ENCODE data around the gene SFT2D1.

SFT2D1 gene

DNA sequence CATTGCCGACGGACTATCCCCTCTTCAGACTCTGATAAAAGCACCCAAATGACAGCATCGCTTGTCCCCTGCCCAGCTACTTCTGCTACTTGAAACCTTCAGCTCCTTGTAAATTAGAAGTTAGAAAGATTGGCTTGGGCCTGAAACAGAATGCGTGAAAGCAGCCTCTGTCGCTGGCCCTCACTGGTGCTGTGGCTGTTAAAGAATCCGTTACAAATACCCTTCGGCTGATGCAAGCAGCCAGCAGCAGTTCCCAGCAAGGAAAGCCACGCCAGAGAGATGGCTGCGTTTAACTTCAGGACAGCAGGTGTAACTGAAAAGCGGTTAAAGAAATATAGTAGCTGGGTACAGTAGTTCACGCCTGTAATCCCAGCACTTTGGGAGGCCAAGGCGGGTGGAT, 31.7 kb downstream of the SFT2D1 start:
- Histone ChIP-seq H3K27ac (no peak overlapping the region), H3K4me3 (no peak overlapping the region)

DNA sequence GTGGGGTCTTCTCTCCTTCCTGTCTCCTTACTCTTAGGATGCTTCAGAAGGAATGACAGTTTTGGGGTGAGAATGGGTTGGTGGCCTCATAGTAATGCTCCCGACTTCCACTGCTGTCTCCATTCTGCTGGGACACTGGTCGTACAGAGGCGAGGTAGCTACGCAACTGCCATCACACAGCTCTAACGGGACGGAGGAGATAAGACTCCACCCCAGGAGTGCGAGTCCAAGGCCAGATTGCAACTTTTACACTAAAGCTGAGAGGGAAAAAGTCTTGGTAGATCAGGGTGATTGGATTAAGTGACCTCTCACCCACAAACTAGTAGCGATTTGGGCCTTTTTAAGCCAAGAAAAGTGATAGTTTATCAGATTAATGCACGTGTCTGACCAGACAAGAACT, 32.4 kb downstream of the SFT2D1 start:
- Histone ChIP-seq H3K4me3 (no peak overlapping the region), H3K27ac (no peak overlapping the region)

DNA sequence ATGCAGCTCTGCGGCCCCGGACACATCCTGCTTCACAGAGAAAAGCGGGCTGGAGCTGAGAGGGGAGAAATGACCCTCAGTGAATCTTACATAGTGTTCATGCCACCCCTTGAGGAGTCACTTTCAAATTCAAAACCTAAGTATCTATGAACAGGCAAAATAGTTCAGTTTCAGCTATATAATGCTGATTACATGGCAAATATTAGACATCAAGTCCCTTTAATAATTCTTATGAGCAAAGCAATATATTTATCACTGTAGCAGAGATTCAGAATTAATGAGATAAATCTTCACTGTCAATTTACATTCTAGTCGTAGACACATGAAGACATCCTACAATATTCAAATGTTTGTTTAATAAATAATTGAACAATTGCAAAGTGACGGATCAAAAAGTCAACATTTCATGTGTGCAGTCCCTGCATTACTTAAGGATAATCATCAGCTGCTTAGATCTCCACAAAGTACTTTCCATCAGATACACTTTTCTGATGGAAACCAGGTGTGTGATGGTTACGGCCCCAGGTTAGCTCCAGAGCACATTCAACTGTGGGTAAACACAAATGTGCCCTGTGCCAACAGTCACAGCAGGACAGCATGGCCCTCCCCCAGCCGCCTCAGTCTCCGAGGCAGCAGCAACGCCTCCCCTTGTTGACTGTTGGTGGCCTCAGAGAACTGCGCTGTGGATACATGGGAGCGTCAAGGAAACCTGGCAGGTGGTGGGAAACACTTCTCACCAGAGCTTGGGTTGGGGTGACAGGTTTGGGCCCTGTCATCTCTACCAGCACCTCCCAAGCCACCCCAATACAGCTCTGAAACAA, 33.4 kb downstream of the SFT2D1 start:
- Histone ChIP-seq H3K4me3 (peak overlapping the region in 1 of 7 experiments; percentile 43), H3K27ac (no peak overlapping the region)

DNA sequence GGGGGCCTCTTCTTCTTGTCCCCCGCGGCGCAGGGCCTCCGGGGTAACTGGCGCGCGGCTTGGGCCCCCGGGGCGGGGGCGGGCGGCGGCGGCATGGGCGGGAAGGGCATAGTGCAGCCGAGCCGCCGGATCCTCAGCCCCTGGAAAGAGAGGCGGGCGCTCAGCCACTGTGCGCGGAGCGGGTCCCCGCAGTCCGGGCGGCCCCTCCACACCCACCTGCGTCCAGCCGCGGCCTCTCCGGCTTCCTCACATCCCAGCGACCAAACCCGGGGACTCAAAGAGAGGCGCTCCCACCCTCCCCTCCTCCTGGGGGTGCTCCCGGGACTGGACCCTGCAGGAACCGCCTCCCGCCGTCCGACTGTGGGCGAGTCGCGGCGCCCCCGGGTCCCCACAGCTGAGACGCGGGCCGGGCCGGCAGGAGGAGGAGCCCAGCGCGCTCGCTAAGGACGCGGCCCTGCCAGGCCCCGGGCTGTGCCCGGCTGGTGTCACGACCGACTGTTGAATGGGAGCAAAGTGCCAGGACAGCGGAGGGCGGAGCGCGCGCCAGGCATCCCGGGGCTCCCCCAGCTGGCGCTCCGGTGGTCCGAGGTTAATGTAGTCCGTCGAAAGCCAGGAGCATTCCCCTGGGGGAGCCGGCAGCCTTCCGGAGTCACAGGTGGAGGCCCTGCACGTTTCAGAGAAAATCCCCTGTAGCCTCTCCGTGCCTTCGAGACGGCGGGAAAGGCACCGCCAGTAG, 34.1 kb downstream of the SFT2D1 start, which contains the start of gene PRR18:
TSS of gene PRR18 (minus strand) at position 360 of the 736 bp plus-strand sequence. CDS start at position 110, 250 bp downstream.
- Histone ChIP-seq H3K27ac (no peak within 1 kb of the TSS), H3K4me3 (peak within 1 kb of the TSS in 6 of 7 experiments; percentile 1 to 43 (median 26))

DNA sequence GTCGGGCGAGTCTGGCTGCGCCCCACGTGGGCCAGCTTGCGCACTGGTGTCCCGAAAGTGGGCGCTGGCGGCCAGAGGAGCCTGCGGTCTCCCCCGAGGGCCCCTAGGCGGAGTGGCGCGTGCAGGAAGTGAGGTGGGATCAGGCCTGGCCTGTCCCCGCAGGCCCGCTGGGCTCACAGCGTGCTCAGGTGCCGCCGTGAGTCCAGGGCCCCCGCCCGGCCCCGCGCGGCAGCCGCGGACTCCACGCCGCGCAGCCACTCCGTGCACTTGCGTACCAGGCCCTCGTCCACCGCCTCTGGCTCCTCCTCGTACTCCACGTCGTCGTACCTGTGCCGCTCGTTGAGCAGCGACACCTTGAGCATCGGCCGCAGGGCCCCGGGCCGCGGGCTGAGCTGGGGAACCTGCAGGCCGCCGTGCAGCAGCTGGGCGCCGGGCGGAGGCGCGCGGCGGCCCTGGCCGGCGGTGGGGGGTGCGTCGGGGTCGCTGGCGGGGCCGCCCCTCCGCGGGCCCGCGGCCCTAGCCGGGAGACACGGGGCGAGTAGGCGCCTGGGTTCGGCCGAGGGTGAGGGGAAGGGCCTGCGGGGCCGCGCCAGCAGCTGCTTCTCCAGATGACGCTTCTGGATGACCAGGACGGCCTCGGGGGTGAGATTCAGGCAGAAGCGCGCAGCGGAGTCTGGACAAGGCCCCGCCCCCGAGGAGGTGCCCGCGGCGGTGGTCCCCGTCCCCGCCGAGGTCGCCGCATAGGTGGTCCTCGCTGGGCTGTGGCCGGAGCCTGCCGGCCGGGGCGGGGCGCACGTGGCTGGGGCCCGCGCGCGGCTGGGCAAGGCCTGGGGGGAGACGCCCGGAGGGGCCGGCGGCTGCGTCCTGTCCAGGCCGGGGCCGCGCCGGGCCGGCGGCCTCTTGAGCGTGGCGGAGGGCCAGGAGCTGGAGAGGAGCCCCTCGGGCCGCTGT, 35.0 kb downstream of the SFT2D1 start:
- Histone ChIP-seq H3K4me3 (peak overlapping the region in 6 of 7 experiments; percentile 1 to 43 (median 26)), H3K27ac (no peak overlapping the region)

DNA sequence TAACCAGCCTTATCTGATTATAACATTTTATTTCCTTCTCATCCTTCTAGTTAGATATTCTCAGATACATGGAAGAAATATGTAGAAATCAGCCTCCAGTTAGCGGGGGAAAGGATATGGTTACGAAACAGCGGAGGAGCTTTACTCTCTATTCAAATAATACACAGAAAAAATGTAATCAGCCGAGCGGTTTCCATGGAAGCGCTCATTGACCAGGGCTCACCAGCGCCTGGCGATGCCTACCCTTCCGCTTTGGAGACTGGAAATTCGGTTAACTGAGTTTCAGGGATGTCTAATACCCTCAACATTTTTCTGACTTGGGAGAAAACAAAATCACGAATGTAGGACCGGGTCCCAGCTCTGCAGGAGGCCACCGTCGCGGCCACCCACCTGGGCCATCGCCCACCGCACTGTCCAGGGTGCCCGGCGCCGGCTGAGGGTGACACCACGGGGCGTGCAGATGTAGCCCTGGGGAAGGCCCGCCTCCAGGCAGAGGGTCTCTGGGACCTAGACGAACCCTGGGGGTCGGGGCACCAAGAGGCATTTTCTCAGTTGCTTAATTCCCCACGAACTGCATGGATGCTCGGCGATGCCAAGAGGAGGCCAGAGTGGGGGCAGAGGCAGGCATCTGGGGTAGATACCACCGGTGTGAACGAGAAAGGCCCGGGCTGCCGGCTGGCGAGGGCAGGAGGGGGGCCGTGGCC, 35.8 kb downstream of the SFT2D1 start:
- no peak overlapping the region for H3K27ac ChIP-seq
- H3K4me3 ChIP-seq, result peak overlapping the region in 2 of 7 experiments; percentile 10 to 43

DNA sequence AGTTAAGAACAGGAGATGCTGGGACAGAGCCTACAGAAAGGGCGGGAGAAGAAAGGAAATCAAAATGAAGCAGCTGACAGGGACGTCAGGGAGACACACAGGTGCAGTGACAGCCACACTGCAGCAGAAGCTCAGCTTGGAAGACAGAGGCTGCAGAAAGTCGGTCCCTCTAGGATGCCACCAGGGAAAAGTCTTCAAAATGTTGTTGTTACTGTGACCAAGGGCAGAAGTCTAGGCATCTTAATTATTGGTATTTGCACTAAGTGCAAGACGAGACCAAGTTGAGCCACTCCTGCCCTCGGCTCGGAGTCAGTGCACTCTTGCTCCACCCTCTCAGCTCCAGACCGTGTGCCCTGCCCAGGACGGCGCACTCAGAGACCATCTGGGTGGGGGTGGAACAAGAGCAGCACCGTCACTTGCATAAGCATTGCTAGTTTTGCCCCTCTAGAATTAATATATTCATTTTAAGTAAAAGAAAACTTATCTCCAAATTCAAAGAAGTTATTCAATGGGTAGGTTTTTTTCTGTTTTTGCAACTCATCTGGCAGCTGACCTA, 36.7 kb downstream of the SFT2D1 start:
- no peak overlapping the region for H3K27ac ChIP-seq
- no peak overlapping the region for H3K4me3 ChIP-seq

DNA sequence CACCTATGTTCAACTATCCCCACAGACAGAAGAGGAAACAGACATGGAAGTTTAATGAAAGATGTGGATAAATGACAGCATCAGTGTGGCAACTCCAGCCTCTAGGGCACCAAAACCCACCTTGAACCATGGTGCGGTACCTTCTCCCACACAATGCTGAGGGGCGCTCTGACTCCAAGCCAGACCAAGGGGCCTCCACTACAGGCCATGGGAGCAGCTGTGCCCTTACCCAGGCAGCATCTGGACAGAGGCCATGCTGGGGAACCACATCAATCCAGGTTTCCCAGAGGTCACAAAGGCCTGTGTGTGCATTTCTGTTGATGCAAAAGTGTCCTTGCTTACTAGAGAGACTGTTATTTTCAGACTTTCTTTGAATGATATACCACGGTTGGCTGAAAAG, 38.2 kb downstream of the SFT2D1 start:
- Histone ChIP-seq H3K27ac (no peak overlapping the region), H3K4me3 (no peak overlapping the region)

DNA sequence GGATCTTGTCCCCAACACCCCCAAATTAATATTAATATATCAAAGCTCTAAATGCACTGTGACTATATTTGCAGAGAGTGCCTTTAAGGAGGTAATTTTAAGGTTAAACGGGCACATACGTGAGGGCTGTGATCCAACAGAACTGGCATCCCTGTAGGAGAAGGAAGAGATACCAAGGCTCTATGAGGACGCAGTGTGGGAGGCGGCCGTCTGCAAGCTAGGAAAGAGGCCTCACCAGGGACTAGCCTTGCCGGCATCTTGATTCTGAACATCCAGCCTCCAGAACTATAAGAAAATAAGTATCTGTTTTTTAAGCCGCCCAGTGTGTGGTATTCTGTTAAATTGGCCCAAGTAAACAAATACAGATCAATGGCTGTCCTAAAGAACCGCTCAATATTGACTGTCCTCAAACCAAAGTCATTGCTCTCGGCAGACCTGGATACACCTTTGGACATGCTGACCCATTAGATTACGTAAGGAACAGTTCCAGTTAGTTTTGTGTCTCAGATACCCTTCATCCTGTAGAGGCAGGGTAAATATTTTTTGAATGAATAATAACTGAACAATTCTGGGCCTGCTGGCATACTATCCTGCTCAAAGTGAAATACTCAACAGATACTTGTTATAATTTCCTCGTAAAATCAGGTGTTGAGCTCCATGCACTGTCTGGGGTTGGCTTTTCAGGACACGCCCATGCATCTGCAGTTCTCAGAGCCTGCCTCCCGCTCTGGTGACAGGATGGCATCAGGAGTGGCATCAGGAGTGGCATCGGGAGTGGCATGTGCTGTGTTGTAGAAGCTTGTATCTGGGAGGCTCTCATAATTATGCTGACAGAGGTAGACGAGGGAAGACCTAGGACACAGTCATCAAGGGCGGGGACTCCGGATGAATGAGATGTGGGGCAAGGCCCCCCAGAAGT, 40.5 kb downstream of the SFT2D1 start:
- H3K27ac ChIP-seq, result no peak overlapping the region
- H3K4me3 ChIP-seq, result no peak overlapping the region

DNA sequence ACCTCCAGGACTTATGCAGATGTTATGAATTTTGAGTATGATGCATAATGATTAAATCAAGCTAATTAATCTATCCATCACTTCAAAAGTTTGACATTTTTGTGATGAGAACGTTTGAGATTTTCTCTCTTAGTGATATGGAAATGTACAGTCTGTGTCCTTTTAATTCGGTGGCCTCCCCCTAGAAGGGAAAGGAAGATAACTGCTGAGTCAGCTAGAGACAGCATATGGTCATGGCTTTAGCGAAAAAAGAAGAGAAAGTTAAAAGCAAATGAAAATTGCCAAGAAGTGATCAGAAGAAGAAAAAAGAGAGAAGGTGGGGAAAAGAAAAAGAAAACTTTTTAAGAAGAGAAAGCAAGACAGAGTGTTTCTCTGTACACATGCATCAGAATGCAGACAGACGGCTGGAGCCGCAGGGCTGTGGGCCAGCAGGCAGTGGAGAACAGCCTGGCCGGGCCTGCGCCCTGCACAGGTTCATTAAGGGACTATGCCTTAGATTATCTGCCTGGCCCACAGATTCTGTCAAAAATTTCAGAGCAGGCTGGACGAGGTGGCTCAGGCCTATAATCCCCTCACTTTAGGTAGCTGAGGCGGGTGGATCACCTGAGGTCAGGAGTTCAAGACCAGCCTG, 41.9 kb downstream of the SFT2D1 start:
- no peak overlapping the region for H3K27ac ChIP-seq
- no peak overlapping the region for H3K4me3 ChIP-seq

DNA sequence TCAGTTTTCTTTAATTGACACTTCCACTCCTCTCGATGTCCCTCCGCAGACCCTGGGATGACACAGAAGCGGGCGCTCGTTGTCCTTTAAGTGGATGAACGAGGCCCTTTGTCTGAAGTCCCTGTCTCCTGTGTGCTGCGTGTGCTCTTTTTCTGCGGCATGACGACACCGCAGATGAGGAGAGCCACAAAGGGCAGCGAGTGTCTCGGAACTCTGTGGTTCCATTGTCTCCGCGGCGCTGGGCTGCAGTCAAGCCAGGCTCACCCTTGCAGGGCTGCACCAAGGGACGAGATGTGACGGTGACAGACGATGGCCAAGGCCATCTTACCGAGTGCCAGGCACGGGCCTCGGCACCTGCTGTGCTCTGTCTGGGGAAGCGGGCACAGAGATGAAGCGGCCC, 44.7 kb downstream of the SFT2D1 start:
- no peak overlapping the region for H3K27ac ChIP-seq
- H3K4me3 ChIP-seq, result no peak overlapping the region

DNA sequence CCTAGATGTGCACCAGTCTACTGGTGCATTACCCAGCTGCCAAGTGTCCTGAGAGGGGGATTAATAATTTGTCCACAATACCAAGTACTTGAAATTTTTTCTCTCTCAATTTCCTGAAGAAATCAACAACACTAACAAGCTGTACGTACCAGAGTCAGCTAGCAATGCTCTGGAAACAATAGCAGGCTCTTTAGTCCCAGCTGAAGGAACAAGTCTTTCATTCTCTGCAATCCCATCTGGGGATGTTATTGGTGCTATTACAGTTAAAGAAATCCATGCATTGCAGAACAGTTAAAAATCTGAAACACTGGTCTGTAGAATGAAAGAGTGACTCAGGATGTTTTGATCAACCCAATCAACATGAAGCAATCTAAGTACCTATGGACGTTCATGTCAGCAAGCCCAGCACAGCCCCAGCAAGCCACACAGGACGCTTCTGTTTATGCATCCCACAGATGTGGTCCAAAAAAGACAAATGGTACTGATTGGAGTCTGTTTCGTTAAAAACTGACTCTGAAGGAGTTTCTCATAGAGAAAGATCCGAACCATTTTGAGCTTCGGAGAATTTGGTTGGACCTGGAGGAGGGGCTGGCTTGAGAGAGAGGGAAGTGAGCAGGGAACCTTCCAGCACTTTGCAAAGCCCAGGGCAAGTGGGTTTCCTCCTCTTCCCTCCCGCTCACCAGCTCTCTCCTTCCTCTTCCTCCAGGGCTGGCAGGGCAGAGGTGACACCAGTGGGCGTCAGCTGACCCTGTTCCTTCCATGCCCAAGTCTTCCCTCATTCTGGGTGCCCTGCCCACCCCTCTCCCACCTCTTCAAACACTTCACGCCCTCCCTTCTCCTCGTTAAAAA, 46.1 kb downstream of the SFT2D1 start:
- no peak overlapping the region for H3K4me3 ChIP-seq
- no peak overlapping the region for H3K27ac ChIP-seq

DNA sequence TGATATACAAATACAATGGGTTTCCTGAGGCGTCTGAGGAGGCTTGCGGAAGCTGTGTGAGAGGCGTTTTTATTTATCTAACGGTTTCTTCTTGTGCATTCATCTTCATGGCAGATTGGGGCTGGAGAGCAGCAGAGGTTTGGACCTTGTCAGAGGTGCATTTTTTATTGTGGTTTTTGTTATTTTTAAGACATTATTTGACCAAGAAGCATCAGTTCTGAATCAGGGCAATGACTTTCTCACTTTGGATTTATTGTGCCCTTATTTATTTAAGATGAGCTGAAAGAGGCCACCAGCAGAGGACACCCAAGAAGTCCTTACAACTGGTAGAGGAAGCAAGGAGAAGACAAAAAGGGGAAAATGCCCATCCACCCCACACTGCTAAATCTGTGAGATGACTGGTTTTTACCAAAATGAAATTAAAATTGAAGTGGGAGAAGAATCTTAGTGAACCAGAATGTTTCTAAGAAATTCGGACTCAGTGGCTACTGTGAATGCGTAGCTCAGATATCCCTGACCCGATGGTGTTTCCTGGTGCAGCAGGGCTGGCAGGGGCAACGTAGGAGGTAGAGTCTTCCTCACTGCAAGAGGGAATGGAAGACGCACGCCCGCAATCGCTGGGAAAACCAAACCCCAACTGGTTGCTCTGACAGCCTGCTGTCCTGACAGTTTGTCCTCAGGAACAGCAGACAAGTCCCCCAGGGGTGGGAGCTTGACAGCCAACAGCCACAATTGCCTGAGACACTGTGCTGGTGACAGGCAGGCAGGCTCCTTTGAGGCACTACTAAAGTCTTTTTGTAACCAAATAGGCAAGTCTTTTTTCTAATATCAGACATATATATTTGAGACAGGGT, 48.4 kb downstream of the SFT2D1 start:
- Histone ChIP-seq H3K4me3 (no peak overlapping the region), H3K27ac (no peak overlapping the region)

DNA sequence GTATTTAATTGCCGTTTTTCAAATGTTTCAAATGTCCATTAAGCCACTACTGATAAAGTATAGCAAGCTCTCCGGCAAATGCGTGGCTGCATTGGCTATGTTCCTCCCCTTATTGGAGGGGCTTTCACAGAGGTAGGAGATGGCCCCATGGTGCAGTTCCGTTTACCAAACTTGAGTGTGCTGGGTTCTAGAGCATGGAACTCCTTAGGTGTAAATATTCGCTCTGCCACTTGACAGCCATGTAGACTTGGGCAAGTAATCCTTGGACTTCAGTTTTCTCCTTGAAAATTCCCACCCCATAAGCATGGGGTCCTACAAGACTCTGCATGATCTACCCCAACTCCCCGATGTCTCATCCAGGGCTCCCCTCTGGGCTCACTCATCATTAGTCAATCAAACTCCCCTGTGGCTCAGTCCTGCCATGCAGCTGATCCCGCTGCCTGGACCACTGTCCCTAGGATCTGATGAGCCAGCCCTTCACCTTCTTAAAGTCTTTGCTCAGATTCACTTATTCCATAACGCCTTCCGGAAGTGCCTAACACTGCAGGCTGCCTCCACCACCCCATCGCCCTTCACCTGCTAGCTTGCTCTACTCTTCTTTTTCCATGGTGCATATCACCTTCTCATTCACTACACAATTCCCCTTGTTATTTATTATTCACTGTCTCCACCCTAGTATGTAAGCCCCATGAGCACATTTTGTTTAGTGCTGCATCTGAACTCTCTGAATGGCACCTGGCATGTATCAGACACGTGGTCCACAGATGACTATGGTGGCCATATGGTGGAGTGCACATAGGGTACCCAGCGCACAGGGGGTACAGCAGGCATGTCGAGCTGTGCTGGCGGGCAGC, 52.9 kb downstream of the SFT2D1 start:
- no peak overlapping the region for H3K27ac ChIP-seq
- no peak overlapping the region for H3K4me3 ChIP-seq

DNA sequence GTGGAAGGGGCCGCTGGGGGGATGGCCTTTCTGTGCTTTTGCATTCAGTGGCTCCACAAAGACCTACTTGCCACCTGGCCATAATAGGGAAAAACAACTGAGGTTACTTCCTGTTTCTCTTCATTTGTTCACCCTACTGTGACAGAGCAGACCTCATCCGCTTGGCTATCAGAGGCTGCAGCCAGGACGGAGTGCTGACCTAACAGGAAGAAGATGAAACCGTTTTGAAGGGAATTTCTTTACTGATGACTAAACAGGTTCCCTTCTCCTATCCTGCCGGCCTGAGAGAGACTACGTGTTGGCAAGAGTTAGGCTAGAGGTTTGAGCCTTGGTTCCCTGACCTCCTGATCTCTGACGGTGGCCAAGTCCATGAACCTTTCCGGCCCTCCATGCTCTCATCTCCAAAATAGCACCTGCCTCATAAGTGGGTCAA, 55.5 kb downstream of the SFT2D1 start:
- no peak overlapping the region for H3K27ac ChIP-seq

More for the DNA sequence above, 55.5 kb downstream of the SFT2D1 start:
- H3K4me3 ChIP-seq, result no peak overlapping the region
